ENCODE data around the gene DRP2. TPM values are rescaled to one million over a fixed set of nuclear protein-coding genes. Genes with fewer than 3 reads are reported as not detected.

DRP2 gene
- total and polyA plus RNA-seq, 7 donors, result 0.48 to 7.1 (median 5.3) TPM; not detected in 1

Small RNA genes lying within 50 kb of the gene (small RNA-seq; reads per million reads assigned to genes)
- 0 reads per million in 3 donors for gene Z70280.1

Other genes starting within 250 kb of the DRP2 start
- 10 to 100 TPM; 13.9 to 20.1 (median 17.6) TPM for gene TRMT2B, start 167.7 kb upstream of the DRP2 start, total RNA-seq
- 10 to 100 TPM in 2 of 3 donors, 1 to 10 TPM in 1; 9.6 to 13.8 (median 13.2) TPM for gene TRMT2B, start 167.7 kb upstream of the DRP2 start, polyA plus RNA-seq
- gene TMEM35A, start 140.9 kb upstream of the DRP2 start, total RNA-seq, result 10 to 100 TPM; 39.2 to 62.1 (median 49.7) TPM
- 1 to 10 TPM in 2 of 3 donors, not detected in 1; 1.8 to 3.2 TPM for gene TMEM35A, start 140.9 kb upstream of the DRP2 start, polyA plus RNA-seq
- 1 to 10 TPM; 1.6 to 3.0 (median 2.4) TPM for gene CENPI, start 121.6 kb upstream of the DRP2 start, total RNA-seq
- 1 to 10 TPM in 2 of 3 donors, not detected in 1; 1.2 to 3.4 TPM for gene CENPI, start 121.6 kb upstream of the DRP2 start, polyA plus RNA-seq
- gene TAF7L, start 71.5 kb downstream of the DRP2 start, total RNA-seq, result under 1 TPM in 2 of 4 donors, not detected in 2; 0.16 to 0.54 TPM
- gene TAF7L, start 71.5 kb downstream of the DRP2 start, polyA plus RNA-seq, result under 1 TPM in 1 of 3 donors, not detected in 2; 0.12 TPM
- 1 to 10 TPM; 3.0 to 7.1 (median 4.6) TPM for gene TIMM8A, start 129.0 kb downstream of the DRP2 start, total RNA-seq
- 10 to 100 TPM in 2 of 3 donors, 1 to 10 TPM in 1; 7.2 to 14.2 (median 11.8) TPM for gene TIMM8A, start 129.0 kb downstream of the DRP2 start, polyA plus RNA-seq
- 1 to 10 TPM; 4.2 to 8.6 (median 6.1) TPM for gene BTK, start 166.4 kb downstream of the DRP2 start, total RNA-seq
- gene BTK, start 166.4 kb downstream of the DRP2 start, polyA plus RNA-seq, result 10 to 100 TPM in 1 of 3 donors, 1 to 10 TPM in 2; 4.2 to 23.2 (median 5.4) TPM
- gene RPL36A, start 171.2 kb downstream of the DRP2 start, total RNA-seq, result 1,000 to 10,000 TPM in 2 of 4 donors, 100 to 1,000 TPM in 2; 753 to 2,539 (median 1,366) TPM
- 1,000 to 10,000 TPM; 1,854 to 3,258 (median 2,959) TPM for gene RPL36A, start 171.2 kb downstream of the DRP2 start, polyA plus RNA-seq
- gene GLA, start 188.1 kb downstream of the DRP2 start, total RNA-seq, result 10 to 100 TPM in 3 of 4 donors, 1 to 10 TPM in 1; 9.7 to 15.3 (median 13.0) TPM
- 10 to 100 TPM in 2 of 3 donors, 1 to 10 TPM in 1; 6.0 to 24.0 (median 23.2) TPM for gene GLA, start 188.1 kb downstream of the DRP2 start, polyA plus RNA-seq
- gene HNRNPH2, start 188.4 kb downstream of the DRP2 start, total RNA-seq, result 10 to 100 TPM; 38.8 to 51.0 (median 47.2) TPM
- 10 to 100 TPM; 56.5 to 66.4 (median 64.7) TPM for gene HNRNPH2, start 188.4 kb downstream of the DRP2 start, polyA plus RNA-seq